Psoas muscle (tissue), 8 donors: ENCODE data around the gene GNPDA1. TPM values are rescaled to one million over a fixed set of nuclear protein-coding genes. Genes with fewer than 3 reads are reported as not detected.

ENCODE experiments used
- ATAC-seq, 4 donors: fragments of 200-7000 bp; cut with Tn5 transposase; one replicate each; pipeline ENCODE4 v1.9.1; 2020; ENCODE audit warnings: moderate library complexity in 3 of 4, mild to moderate bottlenecking in 2 of 4
- DNase-seq, 2 donors: peaks; one replicate each; pipeline ENCODE4 v3.0.0-alpha.2; 2020
- H3K27ac ChIP-seq: fragments of 200-600 bp; one replicate; pipeline ENCODE4 v1.8.0; 2022
- H3K27me3 ChIP-seq, 3 donors: fragments of 200-600 bp in 1 of 3; one replicate each; pipeline versions ENCODE4 v1.6.1 to v1.8.0; 2013 to 2022; ENCODE audit warnings: low read length in 2 of 3, mild to moderate bottlenecking in 2 of 3, moderate library complexity in 1 of 3; ENCODE audit not compliant: insufficient read depth in 3 of 3
- H3K36me3 ChIP-seq, 2 donors: fragments of 200-600 bp in 1 of 2; one replicate each; pipeline versions ENCODE4 v1.6.1 to v1.8.0; 2013 to 2022; ENCODE audit warnings: low read depth in 1 of 2, mild to moderate bottlenecking in 1 of 2, moderate library complexity in 1 of 2; ENCODE audit not compliant: insufficient read depth in 1 of 2
- H3K4me1 ChIP-seq: fragments of 200-600 bp; one replicate; pipeline ENCODE4 v1.8.0; 2022
- H3K4me3 ChIP-seq: fragments of 200-600 bp; one replicate; pipeline ENCODE4 v1.8.0; 2022; ENCODE audit warnings: mild to moderate bottlenecking
- H3K9me3 ChIP-seq: fragments of 200-600 bp; one replicate; pipeline ENCODE4 v1.8.0; 2022
- WGBS, 3 donors: extraction: QIAGEN DNeasy Blood & Tissue Kit; methylation state at CpG; one replicate each; pipeline versions ENCODE4 v1.1.6 to v1.1.7; 2013; 5-methylcytosine and 5-hydroxymethylcytosine counted together
- intact Hi-C, 2 donors: fragments of 100-400 bp; cut with DNase I; formaldehyde crosslinking; loops; one replicate each; pipeline versions ENCODE4 v1.11.0 to v1.14.2; 2022
- polyA plus RNA-seq, 3 donors: library from polyadenylated mRNA; stranded (reverse); fragments of 200-250 nt; gene quantifications; one replicate each; pipeline ENCODE4 v1.2.3, GENCODE V29; 2013
- total RNA-seq, 4 donors: library from RNA; stranded (reverse); fragmentation: NEBNext Ultra II Directional in 2 of 4; extraction: Animal tissue kit (Norgen Biotek cat#: 25700) in 2 of 4; gene quantifications; one replicate each; pipeline versions ENCODE4 v1.2.1 to v1.2.4, GENCODE V29; 2021 to 2023
- TF ChIP-seq, protein P1 (sequence below): fragments of 200-600 bp; IDR thresholded peaks from one replicate; pipeline ENCODE4 v1.8.0; 2022; ENCODE audit warnings: antibody characterized with exemption
- donor health status: healthy with polysubstance abuse.
- donor health status: DM: no; HTN: no; CAD: no; lungs with moderate emphysema.
- donor health status: Bipolar disorder and iron deficiency.
- donor health status: healthy.
- donor health status: DM: yes; HTN: yes; CAD: no.
- donor health status: DM: no; HTN: no; CAD: no.
- donor health status: DM: no; HTN: no; CAD: no.
- donor health status: DM: yes; HTN: yes; CAD: no.

The GNPDA1 gene
- total and polyA plus RNA-seq, 7 donors, result 18.7 to 36.8 (median 26.4) TPM

DNA sequence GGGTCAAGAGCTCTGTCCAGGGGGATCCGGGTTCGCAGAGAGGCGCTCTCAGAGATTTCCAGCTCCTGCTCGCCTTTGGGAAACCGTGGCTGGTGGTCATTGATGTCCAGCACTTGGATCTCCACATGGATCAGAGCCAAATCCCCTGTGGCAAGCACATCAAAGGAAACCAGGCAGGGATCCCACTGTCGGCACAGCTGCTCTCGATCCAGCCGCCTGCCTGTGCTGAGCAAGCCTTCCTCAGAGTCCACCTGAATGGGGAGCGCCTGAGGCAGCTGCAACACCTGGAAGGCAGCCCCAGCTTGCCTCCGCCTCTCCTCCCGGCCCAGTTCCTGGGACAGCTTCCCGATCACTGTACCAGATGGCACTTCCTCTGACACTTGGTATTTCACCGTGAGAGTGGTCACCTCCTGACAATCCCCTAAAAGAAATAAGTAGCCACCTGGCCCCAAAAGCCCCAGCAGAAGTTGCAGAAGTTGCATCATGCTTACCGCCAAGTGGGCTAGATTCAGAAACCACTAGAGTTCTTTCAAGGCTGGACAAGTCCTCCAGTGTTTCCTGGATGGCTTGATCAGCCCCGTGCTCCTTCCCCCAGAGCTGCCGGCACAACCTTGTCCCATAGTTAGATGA lies 55.3 kb downstream of the GNPDA1 start:
- H3K27me3 ChIP-seq, result no peaks in the 10 kb centered on the region
- TF ChIP-seq, protein P1, sequence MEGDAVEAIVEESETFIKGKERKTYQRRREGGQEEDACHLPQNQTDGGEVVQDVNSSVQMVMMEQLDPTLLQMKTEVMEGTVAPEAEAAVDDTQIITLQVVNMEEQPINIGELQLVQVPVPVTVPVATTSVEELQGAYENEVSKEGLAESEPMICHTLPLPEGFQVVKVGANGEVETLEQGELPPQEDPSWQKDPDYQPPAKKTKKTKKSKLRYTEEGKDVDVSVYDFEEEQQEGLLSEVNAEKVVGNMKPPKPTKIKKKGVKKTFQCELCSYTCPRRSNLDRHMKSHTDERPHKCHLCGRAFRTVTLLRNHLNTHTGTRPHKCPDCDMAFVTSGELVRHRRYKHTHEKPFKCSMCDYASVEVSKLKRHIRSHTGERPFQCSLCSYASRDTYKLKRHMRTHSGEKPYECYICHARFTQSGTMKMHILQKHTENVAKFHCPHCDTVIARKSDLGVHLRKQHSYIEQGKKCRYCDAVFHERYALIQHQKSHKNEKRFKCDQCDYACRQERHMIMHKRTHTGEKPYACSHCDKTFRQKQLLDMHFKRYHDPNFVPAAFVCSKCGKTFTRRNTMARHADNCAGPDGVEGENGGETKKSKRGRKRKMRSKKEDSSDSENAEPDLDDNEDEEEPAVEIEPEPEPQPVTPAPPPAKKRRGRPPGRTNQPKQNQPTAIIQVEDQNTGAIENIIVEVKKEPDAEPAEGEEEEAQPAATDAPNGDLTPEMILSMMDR, result no peak
- H3K27ac ChIP-seq, result peak overlapping the region; percentile 30
- WGBS, 3 donors, result 53 to 56% (median 55%) methylated on average over 16 of the region's 16 CpGs
- ATAC-seq (no peak), DNase-seq (no peak)
- peak overlapping the region; percentile 56 for H3K4me3 ChIP-seq
- H3K4me1 ChIP-seq, result peaks cover 5% of the 10 kb centered on the region
- H3K9me3 ChIP-seq, result no peaks in the 10 kb centered on the region
- intact Hi-C loops, result no loop called here
- H3K36me3 ChIP-seq, result no peaks in the 10 kb centered on the region

GRCh38 chr5:141954194-141954593 lies 58.6 kb downstream of the GNPDA1 start:
- no peaks in the 10 kb centered on the region for H3K4me1 ChIP-seq
- ATAC-seq, result no peak
- TF ChIP-seq, protein P1, result no peak
- peaks cover 0 to 2% (median 0%) of the 10 kb centered on the region in 3 donors for H3K27me3 ChIP-seq
- no peaks in the 10 kb centered on the region for H3K9me3 ChIP-seq
- no peak for DNase-seq
- intact Hi-C loops, result loop anchor here in 1 of 2 donors (5.0 kb wide), 1 partner anchor 72 kb away; no protein-coding TSS in a partner anchor
- WGBS, 3 donors, result 80 to 90% (median 85%) methylated on average over 2 of the region's 2 CpGs
- peak overlapping the region; percentile 49 for H3K4me3 ChIP-seq
- H3K27ac ChIP-seq, result no peak overlapping the region
- no peaks in the 10 kb centered on the region for H3K36me3 ChIP-seq

DNA sequence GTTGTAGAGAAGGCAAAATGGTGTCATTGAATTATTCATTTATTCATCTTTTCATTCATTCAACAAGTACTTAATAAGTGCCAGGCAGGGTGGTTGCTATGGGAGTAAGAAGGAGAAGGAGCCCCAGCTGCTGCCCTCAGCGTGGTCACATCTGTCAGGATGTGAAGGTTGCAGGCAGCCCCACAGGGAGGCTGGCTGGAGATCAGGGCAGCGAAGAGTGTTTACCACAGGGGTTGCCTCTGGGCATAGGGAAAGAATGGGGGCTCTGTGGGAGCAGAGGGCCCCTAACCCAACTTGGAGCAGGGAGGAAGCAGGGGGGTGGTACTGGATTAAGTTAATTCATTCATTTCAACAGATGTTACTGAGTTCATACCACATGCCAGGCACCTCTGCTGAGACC lies 60.8 kb downstream of the GNPDA1 start:
- Histone ChIP-seq H3K27ac (no peak overlapping the region), H3K36me3 (no peaks in the 10 kb centered on the region), H3K4me3 (peak overlapping the region; percentile 32), H3K27me3 (peaks cover 0 to 4% (median 2%) of the 10 kb centered on the region in 3 donors), H3K4me1 (no peaks in the 10 kb centered on the region), H3K9me3 (no peaks in the 10 kb centered on the region)
- intact Hi-C loops, result loop anchor here (2.0 to 5.0 kb wide), 2 partner anchors 67 to 70 kb away; no protein-coding TSS in a partner anchor
- ATAC-seq (no peak), DNase-seq (no peak)
- WGBS, 3 donors, result 54 to 71% (median 69%) methylated on average over 2 of the region's 2 CpGs
- TF ChIP-seq, protein P1, result no peak

GRCh38 chr5:141951332-141951781 lies 61.5 kb downstream of the GNPDA1 start:
- no peak for DNase-seq
- intact Hi-C loops, result loop anchor here in 1 of 2 donors (5.0 kb wide), 1 partner anchor 69 kb away; no protein-coding TSS in a partner anchor
- H3K27me3 ChIP-seq, result peaks cover 0 to 4% (median 3%) of the 10 kb centered on the region in 3 donors
- no peaks in the 10 kb centered on the region for H3K36me3 ChIP-seq
- 25 to 38% (median 31%) methylated on average over 9 of the region's 9 CpGs for WGBS, 3 donors
- TF ChIP-seq, protein P1, result peak; percentile 17
- H3K4me3 ChIP-seq, result peak overlapping the region; percentile 32
- ATAC-seq, result peak in 2 of 4 donors; percentile 26 to 33
- H3K27ac ChIP-seq, result no peak overlapping the region
- H3K9me3 ChIP-seq, result no peaks in the 10 kb centered on the region
- no peaks in the 10 kb centered on the region for H3K4me1 ChIP-seq

Other genes starting within 250 kb of the GNPDA1 start
- gene PCDH1, start 134.6 kb downstream of the GNPDA1 start, total RNA-seq, result 10 to 100 TPM; 10.1 to 17.4 (median 13.7) TPM
- gene PCDH1, start 134.6 kb downstream of the GNPDA1 start, polyA plus RNA-seq, result 1 to 10 TPM; 4.2 to 8.8 (median 5.1) TPM
- gene DELE1, start 89.2 kb downstream of the GNPDA1 start, total RNA-seq, result 10 to 100 TPM; 40.5 to 65.5 (median 53.3) TPM
- gene DELE1, start 89.2 kb downstream of the GNPDA1 start, polyA plus RNA-seq, result 10 to 100 TPM; 23.1 to 38.2 (median 35.7) TPM
- 1 to 10 TPM; 2.7 to 6.0 (median 3.4) TPM for gene PCDH12, start 54.8 kb downstream of the GNPDA1 start, total RNA-seq
- gene PCDH12, start 54.8 kb downstream of the GNPDA1 start, polyA plus RNA-seq, result 1 to 10 TPM; 1.4 to 1.6 (median 1.5) TPM
- 10 to 100 TPM; 54.1 to 89.6 (median 71.8) TPM for gene RNF14, start 43.9 kb downstream of the GNPDA1 start, total RNA-seq
- gene RNF14, start 43.9 kb downstream of the GNPDA1 start, polyA plus RNA-seq, result 100 to 1,000 TPM in 1 of 3 donors, 10 to 100 TPM in 2; 44.1 to 137 (median 77.9) TPM
- 10 to 100 TPM; 28.5 to 34.1 (median 31.8) TPM for gene NDFIP1, start 95.8 kb upstream of the GNPDA1 start, total RNA-seq
- gene NDFIP1, start 95.8 kb upstream of the GNPDA1 start, polyA plus RNA-seq, result 10 to 100 TPM; 22.9 to 34.2 (median 23.7) TPM